Stimulated activated CD4-positive, alpha-beta T cell treated with anti-CD3 and anti-CD28 coated beads, Interleukin-1b, Interleukin-23, amount 100 ng/mL, for 1 hour (primary cell): ENCODE measurements around the gene B3GALT5.
"Not testable (repeated sequence)": the region's sequence is repeated elsewhere in the genome, so short reads cannot be mapped to it uniquely, and the experiment has no call there.

ENCODE experiments used
- DNase-seq, 2 donors: peaks; one replicate each; pipeline ENCODE4 v3.0.0-alpha.2; 2020; ENCODE audit warnings: low read depth in 2 of 2

B3GALT5 gene, protein sequence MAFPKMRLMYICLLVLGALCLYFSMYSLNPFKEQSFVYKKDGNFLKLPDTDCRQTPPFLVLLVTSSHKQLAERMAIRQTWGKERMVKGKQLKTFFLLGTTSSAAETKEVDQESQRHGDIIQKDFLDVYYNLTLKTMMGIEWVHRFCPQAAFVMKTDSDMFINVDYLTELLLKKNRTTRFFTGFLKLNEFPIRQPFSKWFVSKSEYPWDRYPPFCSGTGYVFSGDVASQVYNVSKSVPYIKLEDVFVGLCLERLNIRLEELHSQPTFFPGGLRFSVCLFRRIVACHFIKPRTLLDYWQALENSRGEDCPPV

DNA sequence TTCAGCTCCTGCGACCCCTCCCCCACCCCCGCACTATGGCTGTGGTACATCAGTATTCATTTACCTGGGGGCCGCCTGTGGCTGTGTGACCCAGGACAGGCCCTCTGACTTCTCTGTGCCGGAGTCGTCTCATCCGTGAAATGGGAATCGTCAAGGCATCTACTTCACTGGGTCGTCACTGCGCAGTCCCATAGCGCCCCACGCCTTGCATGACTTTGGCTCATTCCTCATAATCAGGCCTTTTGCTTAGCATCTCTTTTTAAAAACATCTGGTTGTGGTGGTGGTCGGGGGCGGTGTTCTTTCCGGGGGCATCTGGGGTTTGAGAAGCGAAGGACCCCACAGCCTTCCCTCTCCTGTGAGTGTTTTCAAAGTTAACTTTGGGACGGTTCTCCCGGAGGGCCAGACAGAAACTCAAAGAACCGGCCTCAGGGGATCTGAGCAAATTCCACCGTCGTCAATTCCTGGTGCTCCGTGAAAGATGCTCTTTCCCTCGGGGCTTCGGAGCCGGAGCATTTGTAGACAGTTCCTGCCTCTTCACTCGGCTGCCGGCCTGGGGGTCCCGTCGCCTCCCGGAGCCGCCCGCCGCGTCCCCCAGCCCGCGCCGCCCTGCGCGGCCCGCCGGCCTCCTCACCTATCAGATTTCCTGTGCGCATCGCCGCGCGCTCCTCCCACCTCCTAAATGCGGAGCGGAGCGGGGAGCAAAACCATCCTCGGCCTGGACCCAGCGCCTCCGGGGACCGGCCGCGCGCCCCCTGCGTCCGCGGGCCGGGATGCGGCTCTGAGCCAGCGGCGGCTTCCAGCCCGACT lies at the start of gene B3GALT5:
TSS of gene B3GALT5 (plus strand) at position 708 of the 808 bp plus-strand sequence. CDS start 47,620 bp downstream, outside the sequence.
- DNase-seq = no peak

GRCh38 chr21:39564200-39564599 lies 48.5 kb upstream of the B3GALT5 start:
- no peak for DNase-seq

DNA sequence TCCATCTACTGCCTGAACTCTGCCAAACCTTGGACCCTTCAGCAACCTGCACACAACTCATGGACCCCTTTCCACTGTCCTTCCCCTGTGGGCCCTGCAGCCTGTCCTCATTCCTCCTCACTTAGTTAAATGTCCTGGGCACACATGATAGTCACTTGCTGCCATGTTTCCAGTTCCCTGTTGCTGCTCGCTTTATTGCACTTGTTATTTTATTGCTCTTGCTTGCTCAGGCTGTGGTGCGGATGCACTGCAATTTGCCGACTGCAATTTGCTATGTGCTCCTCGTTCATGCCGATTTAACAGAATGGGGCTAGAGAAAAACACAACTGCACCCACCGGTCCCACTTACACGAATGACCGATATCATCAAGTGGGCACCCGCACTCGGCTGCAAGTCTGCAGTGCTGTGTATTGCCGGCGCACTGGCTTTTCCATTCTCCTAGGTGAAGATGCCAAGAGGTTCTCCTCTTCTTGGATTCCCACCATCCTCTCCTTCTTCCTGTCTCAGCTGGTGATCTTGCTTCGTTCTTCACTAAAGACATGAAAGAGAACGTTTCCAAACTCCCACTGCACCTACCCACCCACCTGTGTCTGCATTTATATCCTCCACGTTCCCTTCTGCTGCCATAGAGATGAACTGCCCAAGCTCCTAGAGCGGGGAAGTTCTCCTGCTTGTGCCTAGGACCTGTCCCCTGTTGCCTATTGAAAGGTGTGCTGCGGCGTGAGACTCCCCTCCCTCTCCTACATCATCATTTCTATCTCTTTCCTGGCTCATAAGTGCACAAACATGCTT lies 45.4 kb upstream of the B3GALT5 start:
- DNase-seq = no peak

GRCh38 chr21:39568361-39568760 lies 44.4 kb upstream of the B3GALT5 start:
- no peak for DNase-seq

DNA sequence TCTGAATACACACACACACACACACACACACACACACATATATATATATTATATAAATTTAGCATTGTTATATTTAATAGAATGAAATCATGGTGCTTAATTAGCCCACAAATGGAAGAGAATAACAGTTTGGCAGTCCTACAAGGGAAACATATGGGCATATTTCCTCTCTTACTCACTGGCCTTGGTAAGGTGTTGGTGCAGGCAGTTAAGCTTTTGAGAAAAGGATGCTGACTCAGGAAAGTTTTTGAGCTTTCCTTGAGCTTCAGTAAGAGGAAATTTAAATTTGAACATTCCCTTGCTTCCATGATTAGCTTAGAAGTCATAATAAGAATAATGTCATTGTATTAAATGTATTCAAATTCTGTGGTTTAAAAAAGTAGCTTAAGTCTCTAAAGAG lies 37.0 kb upstream of the B3GALT5 start:
- no peak for DNase-seq

DNA sequence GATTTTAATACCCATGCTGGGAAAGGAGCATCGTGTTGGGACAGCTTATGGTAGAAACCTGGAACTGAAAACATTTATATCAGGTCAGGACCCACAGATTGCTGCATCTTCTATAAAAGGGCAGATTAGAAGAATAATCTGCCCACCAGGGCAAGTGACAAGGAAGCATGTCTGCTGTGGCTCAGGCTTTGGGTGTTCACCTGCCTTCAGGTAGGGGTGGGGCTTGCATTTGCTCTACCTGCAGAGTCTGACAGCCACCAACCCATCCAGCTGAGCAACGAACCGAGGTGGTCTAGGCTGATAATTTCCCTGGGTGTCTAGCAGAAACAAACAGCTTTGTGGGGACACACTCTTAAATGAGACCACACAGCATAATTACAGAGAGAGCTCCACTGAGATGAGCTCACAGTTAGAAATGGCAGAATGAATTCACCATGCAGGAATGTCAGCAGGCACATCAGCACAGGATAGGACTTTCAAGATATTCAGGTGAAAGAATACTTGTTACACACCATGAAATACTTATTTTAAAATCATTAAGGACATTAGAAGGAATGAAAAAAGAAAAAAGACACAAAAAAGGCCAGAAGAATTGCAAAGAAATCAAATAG lies 36.1 kb upstream of the B3GALT5 start:
- no peak for DNase-seq

DNA sequence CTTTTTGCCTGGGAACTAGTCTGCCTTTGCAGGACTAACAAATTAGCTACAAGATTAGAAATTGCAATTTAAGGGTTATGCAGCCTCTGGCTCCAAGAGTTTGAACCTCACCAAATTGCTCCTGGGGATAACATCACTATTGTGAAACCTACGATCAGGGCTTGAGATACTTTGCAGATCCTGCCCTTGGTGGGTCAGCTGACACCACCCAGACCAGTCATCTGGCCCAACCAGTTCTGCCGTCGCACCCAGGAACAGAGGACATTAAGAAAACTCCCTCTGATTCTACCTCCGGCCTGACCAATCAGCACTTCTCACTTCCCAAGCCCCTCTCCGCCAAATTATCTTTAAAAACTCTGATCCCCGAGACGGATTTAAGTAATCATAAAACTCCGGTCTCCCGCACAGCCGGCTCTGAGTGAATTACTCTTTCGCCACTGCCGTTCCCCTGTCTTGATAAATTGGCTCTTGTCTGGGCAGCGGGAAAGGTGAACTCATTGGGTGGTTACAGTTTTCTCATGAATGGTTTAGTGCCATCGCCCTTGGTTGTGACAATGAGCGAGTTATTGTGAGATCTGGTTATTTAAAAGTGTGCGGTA lies 32.9 kb upstream of the B3GALT5 start:
- no peak for DNase-seq

GRCh38 chr21:39580744-39581143 lies 32.0 kb upstream of the B3GALT5 start:
- DNase-seq = no peak

- DNase-seq = no peak
Measured at GRCh38 chr21:39581414-39581813, 31.3 kb upstream of the B3GALT5 start.

GRCh38 chr21:39582749-39583148 lies 30.0 kb upstream of the B3GALT5 start:
- DNase-seq = no peak

DNA sequence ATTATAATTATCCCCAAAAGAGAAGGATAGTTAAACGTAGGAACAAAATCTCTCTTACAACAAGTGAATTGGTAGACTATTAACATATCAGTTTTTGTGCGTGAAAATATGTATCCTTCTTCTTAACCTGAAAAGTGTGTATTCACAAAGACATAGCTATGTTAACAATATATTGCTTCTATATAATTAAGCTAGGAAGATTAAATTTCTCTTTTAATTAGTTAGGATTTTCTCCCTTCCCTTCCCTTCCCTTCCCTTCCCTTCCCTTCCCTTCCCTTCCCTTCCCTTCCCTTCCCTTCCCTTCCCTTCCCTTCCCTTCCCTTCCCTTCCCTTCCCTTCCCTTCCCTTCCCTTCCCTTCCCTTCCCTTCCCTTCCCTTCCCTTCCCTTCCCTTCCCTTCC lies 29.2 kb upstream of the B3GALT5 start:
- not testable (repeated sequence) for DNase-seq

DNA sequence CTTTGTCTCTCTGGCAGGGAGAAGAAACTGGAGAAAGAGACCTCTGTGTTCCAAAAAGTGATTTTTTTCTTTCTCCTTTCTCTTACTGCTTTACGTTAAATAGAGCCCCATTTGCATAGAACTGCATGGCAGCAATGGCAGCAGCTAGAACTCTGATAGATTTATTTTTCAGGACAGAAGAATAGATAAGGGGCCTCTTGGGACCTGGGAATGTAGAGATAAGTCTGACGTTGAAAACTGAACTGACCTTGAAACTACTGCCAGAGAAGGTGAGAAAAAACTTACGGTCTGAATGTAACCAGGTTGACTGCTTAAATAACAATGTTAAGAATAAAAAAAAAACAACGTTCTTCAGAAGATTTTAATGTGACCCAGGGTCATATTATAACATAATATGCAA lies 25.4 kb upstream of the B3GALT5 start:
- no peak for DNase-seq

DNA sequence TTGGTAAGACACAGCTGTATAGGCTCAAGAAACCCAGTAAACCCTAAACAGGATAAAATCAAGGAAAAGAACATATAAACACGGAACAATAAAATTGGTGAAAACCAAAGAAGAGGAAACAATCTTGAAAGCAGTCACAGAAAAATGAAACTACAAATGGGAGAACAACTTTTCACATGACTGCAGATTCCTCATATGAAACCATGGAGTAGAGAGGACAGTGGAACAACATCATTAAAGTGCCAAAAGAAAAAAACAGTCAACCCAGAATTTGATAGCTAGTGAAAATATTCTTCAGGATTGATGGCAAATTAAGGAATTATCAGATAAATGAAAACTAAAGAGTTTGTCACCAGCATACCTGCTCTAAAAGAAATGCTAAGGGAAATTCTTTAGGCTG lies 23.9 kb upstream of the B3GALT5 start:
- no peak for DNase-seq

GRCh38 chr21:39593522-39593921 lies 19.2 kb upstream of the B3GALT5 start:
- no peak for DNase-seq

GRCh38 chr21:39595465-39595864 lies 17.3 kb upstream of the B3GALT5 start:
- DNase-seq = no peak

DNA sequence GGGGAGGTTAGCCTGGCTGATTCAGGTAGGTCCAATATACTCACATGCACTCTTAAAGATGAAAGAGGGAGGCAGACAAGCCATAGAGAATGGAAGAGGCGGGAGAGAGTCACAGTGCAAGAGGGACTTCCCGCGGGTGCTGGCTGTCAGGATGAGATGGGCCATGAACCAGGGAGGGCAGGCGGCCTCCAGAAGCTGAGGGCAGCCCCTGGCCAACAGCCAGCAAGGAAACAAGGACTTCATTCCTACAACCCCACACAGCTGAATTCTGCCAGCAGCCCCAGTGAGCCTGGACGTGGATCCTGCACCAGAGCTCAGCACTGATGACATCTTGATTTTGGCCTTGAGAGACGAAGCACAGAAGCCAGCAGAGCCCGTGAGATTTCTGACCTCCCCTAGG lies 15.1 kb upstream of the B3GALT5 start:
- no peak for DNase-seq

DNA sequence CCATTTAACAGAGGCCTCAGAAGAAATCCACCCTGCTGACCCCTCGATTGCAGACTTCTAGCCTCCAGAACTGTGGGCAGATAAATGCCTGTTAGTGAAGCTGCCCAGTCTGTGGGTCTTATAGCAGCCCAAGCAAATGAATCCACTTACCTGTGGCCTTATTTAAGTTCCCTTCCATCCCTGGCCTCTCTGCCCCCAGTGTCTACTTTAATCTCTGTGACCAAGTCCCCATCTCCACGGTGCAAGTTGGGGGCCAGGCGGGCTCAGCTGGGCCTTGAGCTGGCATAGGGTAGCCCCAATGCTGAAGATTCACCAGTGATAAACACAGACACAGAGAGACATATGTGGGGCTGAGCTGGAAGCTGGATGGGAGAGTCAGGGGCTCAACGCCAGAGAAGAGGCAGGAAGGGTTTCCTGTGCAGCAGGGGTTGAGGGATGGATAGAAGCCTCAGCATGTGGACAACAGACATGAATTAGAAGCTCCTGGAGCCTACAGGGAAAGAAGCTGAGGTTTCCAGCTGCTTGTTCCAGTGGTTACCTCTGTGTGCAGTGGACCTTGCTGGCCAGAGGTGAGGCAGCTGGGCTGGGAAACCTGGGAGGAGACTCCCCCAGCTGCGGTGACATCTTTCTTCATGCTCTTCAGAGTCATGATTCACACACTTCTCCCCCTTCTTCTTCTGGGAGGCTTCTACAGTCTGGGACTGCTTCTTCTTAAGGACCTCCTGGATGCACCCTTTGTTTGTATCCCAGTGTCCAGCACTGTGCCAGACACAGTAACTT lies 13.4 kb upstream of the B3GALT5 start:
- DNase-seq = no peak

DNA sequence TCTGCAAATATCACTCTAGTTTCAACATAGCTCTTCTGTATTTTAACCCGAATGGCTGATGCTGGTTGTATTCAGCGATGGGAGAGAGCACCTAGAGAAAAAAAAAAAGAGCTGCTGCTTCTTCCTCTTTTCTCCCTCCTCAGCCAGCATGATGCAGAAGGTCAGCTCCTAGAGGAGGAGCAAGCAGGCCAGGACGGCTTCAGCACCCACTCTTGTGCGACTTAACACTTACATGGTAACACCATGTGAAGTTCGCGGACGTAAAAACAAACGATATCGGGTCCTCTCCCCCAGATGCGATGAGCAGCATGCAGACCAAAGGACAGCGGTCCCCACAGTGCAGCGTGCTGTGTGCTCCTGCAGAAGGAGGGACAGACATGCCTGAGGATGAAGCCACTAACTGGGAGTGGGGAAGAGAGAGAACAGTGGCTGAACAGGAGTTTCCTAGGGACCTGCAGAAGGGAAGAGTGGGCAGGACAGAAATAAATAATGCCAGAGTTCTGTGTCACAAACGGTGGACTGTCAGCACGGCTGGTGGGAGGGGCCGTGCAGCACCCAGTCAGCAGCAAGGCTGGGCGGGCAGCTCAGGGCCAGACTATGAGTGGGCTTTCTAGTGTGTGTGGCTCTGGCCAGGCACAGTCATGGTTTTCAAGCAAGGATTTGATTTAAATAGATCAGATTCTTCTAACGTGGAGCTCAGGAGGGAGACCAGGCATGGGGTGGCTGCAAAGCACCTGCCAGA lies 11.4 kb upstream of the B3GALT5 start:
- DNase-seq = no peak

GRCh38 chr21:39602076-39602689 lies 10.6 kb upstream of the B3GALT5 start:
- DNase-seq = no peak

GRCh38 chr21:39602793-39603192 lies 9.9 kb upstream of the B3GALT5 start:
- no peak for DNase-seq
